Heart left ventricle (tissue), 16 donors: Measurements from ENCODE around the gene FAM3A. TPM values are rescaled to one million over a fixed set of nuclear protein-coding genes. Genes with fewer than 3 reads are reported as not detected.

ENCODE experiments used
- ATAC-seq, 4 donors: fragments of 200-7000 bp; cut with Tn5 transposase; one replicate each; pipeline ENCODE4 v1.9.1; 2020 to 2022; ENCODE audit warnings: moderate library complexity in 4 of 4, mild to moderate bottlenecking in 3 of 4, moderate number of reproducible peaks in 1 of 4
- DNase-seq, 5 donors: peaks; one replicate each; pipeline ENCODE4 v3.0.0-alpha.2; 2020
- H3K27ac ChIP-seq, 12 donors: fragments of 200-600 bp; sonication (generic) in 4 of 12; one replicate each; pipeline versions ENCODE4 v1.5.0 to v1.8.0; 2016 to 2022; ENCODE audit warnings: mild to moderate bottlenecking in 2 of 12
- H3K27me3 ChIP-seq, 9 donors: fragments of 200-600 bp; sonication (generic) in 2 of 9; one replicate each; pipeline versions ENCODE4 v1.5.1 to v1.8.0; 2016 to 2022; ENCODE audit warnings: mild to moderate bottlenecking in 3 of 9
- H3K36me3 ChIP-seq, 9 donors: fragments of 200-600 bp; sonication (generic) in 2 of 9; one replicate each; pipeline versions ENCODE4 v1.5.0 to v1.8.0; 2018 to 2022; ENCODE audit warnings: mild to moderate bottlenecking in 2 of 9
- H3K4me1 ChIP-seq, 12 donors: fragments of 200-600 bp; sonication (generic) in 4 of 12; one replicate each; pipeline versions ENCODE4 v1.5.0 to v1.8.0; 2016 to 2022; ENCODE audit warnings: mild to moderate bottlenecking in 3 of 12
- H3K4me3 ChIP-seq, 12 donors: fragments of 200-600 bp; sonication (generic) in 4 of 12; one replicate each; pipeline versions ENCODE4 v1.5.0 to v1.8.0; 2017 to 2022; ENCODE audit warnings: mild to moderate bottlenecking in 9 of 12, moderate library complexity in 4 of 12
- H3K9me3 ChIP-seq, 12 donors: fragments of 200-600 bp; sonication (generic) in 4 of 12; one replicate each; pipeline versions ENCODE4 v1.5.0 to v1.8.0; 2016 to 2022; ENCODE audit warnings: mild to moderate bottlenecking in 1 of 12
- CTCF ChIP-seq, 12 donors: fragments of 200-600 bp; sonication (generic) in 4 of 12; IDR thresholded peaks; one replicate each; pipeline versions ENCODE4 v1.5.0 to v1.8.0; 2018 to 2022; ENCODE audit warnings: antibody characterized with exemption in 12 of 12, mild to moderate bottlenecking in 5 of 12
- POLR2A ChIP-seq, 2 donors: fragments of 450-650 bp; IDR thresholded peaks; one replicate each; pipeline ENCODE4 v1.6.1; 2017; ENCODE audit warnings: antibody characterized with exemption in 2 of 2, mild to moderate bottlenecking in 2 of 2, moderate library complexity in 2 of 2
- WGBS, 4 donors: extraction: QIAGEN DNeasy Blood & Tissue Kit in 2 of 4; methylation state at CpG; one replicate each; pipeline versions ENCODE4 v1.1.5 to v1.1.7; 2013 to 2018; 5-methylcytosine and 5-hydroxymethylcytosine counted together
- intact Hi-C, 10 donors: fragments of 100-400 bp; cut with DNase I; formaldehyde crosslinking; loops; one replicate each; pipeline versions ENCODE4 v1.11.1 to v1.14.2; 2022
- polyA plus RNA-seq, 2 donors: library from polyadenylated mRNA; stranded (reverse); fragments of 200-250 nt; gene quantifications; one replicate each; pipeline ENCODE4 v1.2.3, GENCODE V29; 2013
- total RNA-seq, 9 donors: library from RNA; depleted of rRNA in 2 of 9; stranded (reverse); fragments of >200 nt in 2 of 9; fragmentation: NEBNext Ultra II Directional in 3 of 9; extraction: Animal tissue kit (Norgen Biotek cat#: 25700) in 3 of 9; gene quantifications; one replicate each; pipeline versions ENCODE4 v1.1.0 to v1.2.4, GENCODE V29; 2016 to 2023
- donor health status: ischemic (EF 13 %, LVEDD 7.1; RV severe dilation, severe dysfunction).
- donor health status: healthy with polysubstance abuse.
- donor health status: DM: no; HTN: yes; CAD: no.
- donor health status: DM: no; HTN: no; CAD: no.
- donor health status: ischemic (EF 25% LVEDD 6.9; RV normal size, moderate dysfunction).
- donor health status: ischemic (EF 25% LVEDD 5.7; RV mildly dilated, moderate dysfunction).
- donor health status: healthy.
- donor health status: DM: yes; HTN: yes; CAD: no.
- donor health status: ischemic (EF 35%, LVEDD 5.7; RV mildly dilated, moderate dysfunction).
- donor health status: nonischemic (EF 11% LVEDD 7.7; RV severe dilation, severe dysfunction).
- donor health status: DM: yes; HTN: yes; CAD: no.
- donor health status: PGD.
- donor health status: ischemic (EF 29% LVEDD 5.4; RV normal size, mild dysfunction).
- donor health status: nonischemic (EF 23%, LVEDD 6.1; RV moderate dilation, normal function).

FAM3A gene
- total and polyA plus RNA-seq, 11 donors = 36.2 to 82.6 (median 51.5) TPM

- intact Hi-C loops = no loop called here
- ATAC-seq (peak in 3 of 4 donors; percentile 18 to 54 (median 46)), DNase-seq (peak in 3 of 5 donors; percentile 23 to 65 (median 38))
- TF ChIP-seq CTCF (IDR thresholded peaks at IDR 0.05) = no peak
- TF ChIP-seq POLR2A (IDR thresholded peaks at IDR 0.05) = no peak
- peaks cover 0 to 5% (median 0%) of the 10 kb centered on the region in 9 donors for H3K36me3 ChIP-seq
- peak overlapping the region in 11 of 12 donors; percentile 40 to 85 (median 62) for H3K4me3 ChIP-seq
- WGBS, 4 donors = 3 to 40% (median 18%) methylated on average over 27 to 65 of the region's 65 CpGs
- peaks cover 0 to 13% (median 0%) of the 10 kb centered on the region in 12 donors for H3K4me1 ChIP-seq
- no peaks in the 10 kb centered on the region for H3K27me3 ChIP-seq
- peak overlapping the region in 9 of 12 donors; percentile 32 to 89 (median 68) for H3K27ac ChIP-seq
- no peaks in the 10 kb centered on the region for H3K9me3 ChIP-seq
These were observed 58.4 kb downstream of the FAM3A start for GRCh38 chrX:154457491-154458115.

Other genes starting within 250 kb of the FAM3A start
- gene TEX28, start 221.1 kb downstream of the FAM3A start, total RNA-seq = not detected
- gene TEX28, start 221.1 kb downstream of the FAM3A start, polyA plus RNA-seq = not detected
- 10 to 100 TPM in 2 of 9 donors, 1 to 10 TPM in 7; 2.0 to 13.4 (median 7.7) TPM for gene TKTL1, start 220.4 kb downstream of the FAM3A start, total RNA-seq
- 10 to 100 TPM in 1 of 2 donors, 1 to 10 TPM in 1; 2.9 to 10.2 TPM for gene TKTL1, start 220.4 kb downstream of the FAM3A start, polyA plus RNA-seq
- gene FLNA, start 141.6 kb downstream of the FAM3A start, total RNA-seq = 100 to 1,000 TPM; 155 to 465 (median 234) TPM
- 100 to 1,000 TPM; 226 to 274 TPM for gene FLNA, start 141.6 kb downstream of the FAM3A start, polyA plus RNA-seq
- gene EMD, start 136.9 kb downstream of the FAM3A start, total RNA-seq = 10 to 100 TPM; 37.6 to 76.8 (median 52.8) TPM
- gene EMD, start 136.9 kb downstream of the FAM3A start, polyA plus RNA-seq = 100 to 1,000 TPM in 1 of 2 donors, 10 to 100 TPM in 1; 71.9 to 152 TPM
- 1,000 to 10,000 TPM; 1,381 to 3,072 (median 2,052) TPM for gene RPL10, start 117.9 kb downstream of the FAM3A start, total RNA-seq
- gene RPL10, start 117.9 kb downstream of the FAM3A start, polyA plus RNA-seq = 1,000 to 10,000 TPM; 2,362 to 5,995 TPM
- 100 to 1,000 TPM in 2 of 9 donors, 10 to 100 TPM in 7; 26.7 to 117 (median 43.8) TPM for gene DNASE1L1, start 107.0 kb downstream of the FAM3A start, total RNA-seq
- 10 to 100 TPM; 27.7 to 57.1 TPM for gene DNASE1L1, start 107.0 kb downstream of the FAM3A start, polyA plus RNA-seq
- gene TAFAZZIN, start 104.7 kb downstream of the FAM3A start, total RNA-seq = 10 to 100 TPM; 29.1 to 38.6 (median 34.5) TPM
- 10 to 100 TPM; 27.2 to 51.1 TPM for gene TAFAZZIN, start 104.7 kb downstream of the FAM3A start, polyA plus RNA-seq
- 100 to 1,000 TPM in 2 of 9 donors, 10 to 100 TPM in 7; 67.7 to 127 (median 84.2) TPM for gene ATP6AP1, start 87.6 kb downstream of the FAM3A start, total RNA-seq
- gene ATP6AP1, start 87.6 kb downstream of the FAM3A start, polyA plus RNA-seq = 100 to 1,000 TPM in 1 of 2 donors, 10 to 100 TPM in 1; 33.8 to 111 TPM
- gene GDI1, start 79.1 kb downstream of the FAM3A start, total RNA-seq = 100 to 1,000 TPM in 2 of 9 donors, 10 to 100 TPM in 7; 73.6 to 105 (median 92.2) TPM
- gene GDI1, start 79.1 kb downstream of the FAM3A start, polyA plus RNA-seq = 100 to 1,000 TPM in 1 of 2 donors, 10 to 100 TPM in 1; 77.1 to 152 TPM
- gene FAM50A, start 72.1 kb downstream of the FAM3A start, total RNA-seq = 10 to 100 TPM; 27.7 to 65.1 (median 41.2) TPM
- gene FAM50A, start 72.1 kb downstream of the FAM3A start, polyA plus RNA-seq = 100 to 1,000 TPM; 118 to 119 TPM
- 10 to 100 TPM in 7 of 9 donors, 1 to 10 TPM in 2; 4.7 to 46.6 (median 15.3) TPM for gene PLXNA3, start 58.0 kb downstream of the FAM3A start, total RNA-seq
- gene PLXNA3, start 58.0 kb downstream of the FAM3A start, polyA plus RNA-seq = 10 to 100 TPM in 1 of 2 donors, 1 to 10 TPM in 1; 8.7 to 12.2 TPM
- 10 to 100 TPM; 16.2 to 23.6 (median 18.9) TPM for gene LAGE3, start 37.0 kb downstream of the FAM3A start, total RNA-seq
- gene LAGE3, start 37.0 kb downstream of the FAM3A start, polyA plus RNA-seq = 10 to 100 TPM; 15.1 to 26.8 TPM
- gene UBL4A, start 29.6 kb downstream of the FAM3A start, total RNA-seq = 10 to 100 TPM; 40.6 to 92.8 (median 53.7) TPM
- 10 to 100 TPM; 34.6 to 72.8 TPM for gene UBL4A, start 29.6 kb downstream of the FAM3A start, polyA plus RNA-seq
- gene SLC10A3, start 25.6 kb downstream of the FAM3A start, total RNA-seq = 10 to 100 TPM in 8 of 9 donors, 1 to 10 TPM in 1; 8.3 to 33.3 (median 15.5) TPM
- gene SLC10A3, start 25.6 kb downstream of the FAM3A start, polyA plus RNA-seq = 10 to 100 TPM; 12.2 to 50.6 TPM
- 10 to 100 TPM in 5 of 9 donors, 1 to 10 TPM in 4; 7.2 to 41.3 (median 11.2) TPM for gene G6PD, start 30.6 kb upstream of the FAM3A start, total RNA-seq
- 10 to 100 TPM in 1 of 2 donors, 1 to 10 TPM in 1; 5.9 to 20.5 TPM for gene G6PD, start 30.6 kb upstream of the FAM3A start, polyA plus RNA-seq
- 10 to 100 TPM in 8 of 9 donors, 1 to 10 TPM in 1; 7.1 to 25.4 (median 15.3) TPM for gene IKBKG, start 31.4 kb upstream of the FAM3A start, total RNA-seq
- gene IKBKG, start 31.4 kb upstream of the FAM3A start, polyA plus RNA-seq = 10 to 100 TPM; 13.0 to 29.4 TPM
- gene CTAG1A, start 68.9 kb upstream of the FAM3A start, total RNA-seq = not detected
- gene CTAG1A, start 68.9 kb upstream of the FAM3A start, polyA plus RNA-seq = not detected
- gene CTAG1B, start 103.0 kb upstream of the FAM3A start, total RNA-seq = not detected
- gene CTAG1B, start 103.0 kb upstream of the FAM3A start, polyA plus RNA-seq = not detected
- gene CTAG2, start 137.3 kb upstream of the FAM3A start, total RNA-seq = under 1 TPM in 1 of 9 donors, not detected in 8; 0.61 TPM
- not detected for gene CTAG2, start 137.3 kb upstream of the FAM3A start, polyA plus RNA-seq
- 10 to 100 TPM; 11.5 to 29.0 (median 18.6) TPM for gene GAB3, start 234.8 kb upstream of the FAM3A start, total RNA-seq
- 10 to 100 TPM in 1 of 2 donors, 1 to 10 TPM in 1; 7.2 to 12.3 TPM for gene GAB3, start 234.8 kb upstream of the FAM3A start, polyA plus RNA-seq
- gene DKC1, start 246.6 kb upstream of the FAM3A start, total RNA-seq = 10 to 100 TPM; 12.9 to 31.0 (median 23.6) TPM
- 10 to 100 TPM; 13.7 to 31.9 TPM for gene DKC1, start 246.6 kb upstream of the FAM3A start, polyA plus RNA-seq